ENCODE data around the gene TNFRSF11A. TPM values are rescaled to one million over a fixed set of nuclear protein-coding genes. Genes with fewer than 3 reads are reported as not detected.

Gene TNFRSF11A
- total RNA-seq: 10 to 100 TPM; 26.8 to 41.9 TPM

DNA sequence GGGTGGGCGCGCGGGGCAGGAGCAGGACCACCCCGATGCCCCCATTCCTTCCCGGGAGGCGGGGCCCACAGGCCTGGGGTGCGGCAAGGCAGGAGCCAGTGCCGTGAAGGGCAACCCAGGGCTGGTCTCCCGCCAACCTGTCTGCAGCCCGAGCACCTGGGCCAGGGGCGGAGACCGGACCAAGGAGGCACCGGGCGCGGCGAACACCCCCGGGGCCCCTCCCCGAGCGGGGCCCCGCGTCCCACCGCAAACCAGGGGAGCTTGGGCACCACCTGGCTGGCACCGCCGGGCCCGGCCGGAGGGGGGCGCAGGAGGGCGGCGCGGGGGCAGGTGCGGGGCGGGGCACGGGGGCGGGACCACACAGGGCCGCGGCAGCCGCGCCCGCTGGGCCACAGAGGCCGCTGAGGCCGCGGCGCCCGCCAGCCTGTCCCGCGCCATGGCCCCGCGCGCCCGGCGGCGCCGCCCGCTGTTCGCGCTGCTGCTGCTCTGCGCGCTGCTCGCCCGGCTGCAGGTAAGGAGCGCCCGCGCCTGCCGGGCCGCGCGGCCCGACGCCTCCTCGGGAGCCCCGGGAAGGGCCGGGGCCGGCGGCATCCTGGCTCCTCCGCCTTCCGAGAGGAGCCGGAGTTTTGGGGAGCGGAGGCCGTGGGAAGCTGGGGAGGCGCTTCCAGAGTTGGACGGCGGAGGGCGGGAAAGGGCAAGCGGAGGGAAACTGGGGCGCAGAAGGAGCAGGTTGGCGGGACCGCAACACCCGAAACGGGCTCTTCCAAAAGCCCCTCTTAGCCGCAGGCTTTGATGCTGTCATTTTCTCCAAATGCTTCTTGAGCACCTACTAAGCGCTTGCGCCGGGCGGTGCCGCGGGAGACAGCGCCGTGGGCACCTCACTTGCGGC, at the start of gene TNFRSF11A:
TSS of gene TNFRSF11A (plus strand) at position 394 of the 889 bp plus-strand sequence. CDS start at position 437, 43 bp downstream.
- Mint-ChIP-seq H3K4me1 (peaks cover 33% of the 10 kb centered on the region), H3K9me3 (no peaks in the 10 kb centered on the region), H3K4me3 (peak within 1 kb of the TSS; percentile 85), H3K36me3 (ENCODE audit: low read depth) (peaks cover 20% of the 10 kb centered on the region), H3K27me3 (peaks cover 43% of the 10 kb centered on the region), H3K27ac (peak within 1 kb of the TSS; percentile 67)
- peak; percentile 70 for ATAC-seq (replicated peaks)

- Mint-ChIP-seq H3K4me1 (peaks cover 12% of the 10 kb centered on the region), H3K9me3 (no peaks in the 10 kb centered on the region), H3K4me3 (no peak overlapping the region), H3K36me3 (ENCODE audit: low read depth) (peaks cover 68% of the 10 kb centered on the region), H3K27ac (peak overlapping the region; percentile 49), H3K27me3 (no peaks in the 10 kb centered on the region)
- peak; percentile 18 for ATAC-seq (replicated peaks)
Measured at GRCh38 chr18:62277045-62277444, 48.1 kb upstream of the TNFRSF11A start.

GRCh38 chr18:62279561-62279960, 45.5 kb upstream of the TNFRSF11A start:
- Mint-ChIP-seq H3K9me3 (no peaks in the 10 kb centered on the region), H3K4me1 (peaks cover 12% of the 10 kb centered on the region), H3K36me3 (ENCODE audit: low read depth) (peaks cover 58% of the 10 kb centered on the region)

GRCh38 chr18:62280058-62280457, 45.1 kb upstream of the TNFRSF11A start:
- Mint-ChIP-seq H3K27ac (no peak overlapping the region), H3K36me3 (ENCODE audit: low read depth) (peaks cover 53% of the 10 kb centered on the region)
- peak; percentile 31 for ATAC-seq (replicated peaks)

More at GRCh38 chr18:62279561-62279960, 45.5 kb upstream of the TNFRSF11A start:
- Mint-ChIP-seq H3K4me3 (no peak overlapping the region), H3K27ac (no peak overlapping the region), H3K27me3 (no peaks in the 10 kb centered on the region)
- no peak for ATAC-seq (replicated peaks)

GRCh38 chr18:62280786-62281185, 44.3 kb upstream of the TNFRSF11A start:
- no peaks in the 10 kb centered on the region for H3K9me3 Mint-ChIP-seq
- H3K4me3 Mint-ChIP-seq: no peak overlapping the region
- peaks cover 18% of the 10 kb centered on the region for H3K4me1 Mint-ChIP-seq
- H3K36me3 Mint-ChIP-seq (ENCODE audit: low read depth): peaks cover 46% of the 10 kb centered on the region
- peak overlapping the region; percentile 39 for H3K27ac Mint-ChIP-seq
- ATAC-seq (replicated peaks): no peak
- no peaks in the 10 kb centered on the region for H3K27me3 Mint-ChIP-seq

More at GRCh38 chr18:62280058-62280457, 45.1 kb upstream of the TNFRSF11A start:
- no peak overlapping the region for H3K4me3 Mint-ChIP-seq
- no peaks in the 10 kb centered on the region for H3K27me3 Mint-ChIP-seq
- H3K4me1 Mint-ChIP-seq: peaks cover 12% of the 10 kb centered on the region
- H3K9me3 Mint-ChIP-seq: no peaks in the 10 kb centered on the region

DNA sequence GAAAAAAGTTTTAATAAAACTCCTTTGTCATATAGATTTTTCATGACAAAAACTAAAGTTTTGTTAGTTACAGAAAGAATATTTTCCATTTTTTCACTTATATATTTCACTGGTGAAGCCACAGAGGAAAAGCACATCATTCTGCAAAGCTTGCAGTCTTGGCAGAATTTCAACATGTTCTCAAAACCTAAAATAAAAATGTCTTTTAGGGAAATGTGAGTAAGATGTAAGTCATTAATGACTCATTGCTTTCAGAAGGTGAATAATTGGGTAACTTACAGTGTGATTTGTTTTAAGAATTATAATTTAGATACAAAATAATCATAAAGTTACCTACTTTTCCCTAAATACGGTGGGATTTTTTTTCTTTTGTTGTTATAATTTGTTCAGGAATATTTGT, 43.4 kb upstream of the TNFRSF11A start:
- no peaks in the 10 kb centered on the region for H3K9me3 Mint-ChIP-seq
- no peaks in the 10 kb centered on the region for H3K27me3 Mint-ChIP-seq
- peak; percentile 65 for ATAC-seq (replicated peaks)
- peaks cover 38% of the 10 kb centered on the region for H3K36me3 Mint-ChIP-seq (ENCODE audit: low read depth)
- no peak overlapping the region for H3K4me3 Mint-ChIP-seq
- peaks cover 20% of the 10 kb centered on the region for H3K4me1 Mint-ChIP-seq
- H3K27ac Mint-ChIP-seq: peak overlapping the region; percentile 61

DNA sequence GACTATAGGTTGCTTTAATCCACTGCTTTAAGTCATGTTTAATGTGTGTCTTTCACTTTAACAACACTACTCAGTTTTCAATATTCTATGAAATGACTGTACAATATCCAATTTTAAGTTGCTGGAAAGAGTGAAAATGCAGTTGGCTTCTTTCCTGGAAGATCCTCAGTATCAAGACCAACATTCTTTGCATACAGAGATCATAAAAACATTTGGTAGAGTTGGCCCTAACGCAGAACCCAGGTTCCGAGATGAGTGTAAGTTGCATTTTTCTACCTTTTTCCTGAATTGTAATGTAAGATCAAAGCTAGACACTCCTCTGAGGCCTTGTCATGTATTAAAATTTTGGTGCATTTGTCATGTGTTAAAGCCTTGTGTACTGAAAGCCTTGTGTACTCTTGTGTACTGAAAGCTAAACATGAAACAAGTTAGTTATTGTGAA, 42.9 kb upstream of the TNFRSF11A start:
- H3K36me3 Mint-ChIP-seq (ENCODE audit: low read depth): peaks cover 33% of the 10 kb centered on the region
- peak overlapping the region; percentile 27 for H3K4me3 Mint-ChIP-seq
- no peaks in the 10 kb centered on the region for H3K27me3 Mint-ChIP-seq
- H3K9me3 Mint-ChIP-seq: no peaks in the 10 kb centered on the region
- peaks cover 16% of the 10 kb centered on the region for H3K4me1 Mint-ChIP-seq
- ATAC-seq (replicated peaks): peak; percentile 81
- peak overlapping the region; percentile 61 for H3K27ac Mint-ChIP-seq

DNA sequence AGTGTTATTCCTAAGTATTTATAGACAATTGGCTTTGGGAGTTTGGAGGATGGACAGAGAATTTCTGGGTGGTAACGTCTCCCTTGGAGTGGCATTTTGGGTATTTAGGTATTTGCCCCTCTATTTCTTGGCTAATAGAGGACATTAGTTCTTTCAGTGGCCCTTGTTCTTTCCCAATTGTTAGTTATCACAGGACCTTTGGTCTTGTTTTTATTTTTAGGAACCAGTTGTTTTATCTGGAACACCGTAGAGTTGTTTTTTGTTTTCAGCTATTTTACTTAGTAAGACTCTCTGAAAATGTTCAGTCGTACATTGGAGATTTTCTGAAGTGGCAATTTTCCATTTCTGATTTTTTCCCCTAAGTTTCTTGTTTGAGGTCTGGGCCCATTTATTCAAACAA, 40.5 kb upstream of the TNFRSF11A start:
- Mint-ChIP-seq H3K4me3 (no peak overlapping the region), H3K9me3 (no peaks in the 10 kb centered on the region), H3K27ac (no peak overlapping the region), H3K36me3 (ENCODE audit: low read depth) (peaks cover 16% of the 10 kb centered on the region), H3K27me3 (no peaks in the 10 kb centered on the region), H3K4me1 (peaks cover 27% of the 10 kb centered on the region)
- ATAC-seq (replicated peaks): no peak

- Mint-ChIP-seq H3K4me3 (no peak overlapping the region), H3K27me3 (no peaks in the 10 kb centered on the region), H3K36me3 (ENCODE audit: low read depth) (peaks cover 9% of the 10 kb centered on the region), H3K27ac (peak overlapping the region; percentile 54), H3K4me1 (peaks cover 27% of the 10 kb centered on the region), H3K9me3 (no peaks in the 10 kb centered on the region)
- no peak for ATAC-seq (replicated peaks)
Measured at GRCh38 chr18:62285281-62285680, 39.8 kb upstream of the TNFRSF11A start.

DNA sequence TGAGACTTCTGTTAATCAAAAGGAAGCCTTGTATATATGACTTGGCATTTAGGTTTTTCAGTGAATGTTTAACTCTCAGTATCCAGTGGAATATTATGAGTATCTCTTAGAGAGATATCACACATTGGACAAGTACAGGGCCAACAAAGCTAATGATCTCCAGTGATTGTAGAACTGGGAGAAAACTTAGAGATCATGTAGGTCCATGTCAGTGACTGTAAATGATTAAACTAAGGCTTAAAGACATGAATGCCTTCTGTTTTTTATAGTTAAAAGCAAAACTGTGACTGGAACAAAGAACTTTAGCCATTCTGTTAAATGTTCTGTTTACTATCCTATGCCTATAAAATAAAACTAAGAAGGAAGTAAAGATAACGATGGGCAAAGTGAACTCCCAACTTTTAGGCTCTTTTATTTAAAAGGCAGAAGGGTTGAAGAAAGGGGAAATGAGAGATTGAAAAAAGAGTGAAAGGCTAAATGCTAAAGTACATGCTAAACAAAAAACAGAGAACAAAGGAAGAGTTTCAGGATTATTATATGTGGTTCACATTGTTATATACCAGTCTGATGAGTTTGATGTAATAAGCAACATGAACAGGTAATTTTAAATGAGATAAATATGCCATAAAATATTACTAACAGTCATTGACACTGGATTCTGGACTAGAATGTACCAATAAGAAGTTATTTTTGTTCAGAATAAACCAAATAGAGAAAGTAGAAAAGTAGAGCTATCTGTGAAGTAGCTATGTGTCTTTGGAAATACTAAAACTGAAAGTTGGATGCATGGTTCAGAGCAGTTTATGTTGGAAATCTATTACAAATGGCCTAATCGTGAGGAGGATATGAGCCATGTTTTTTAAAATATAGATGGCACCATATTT, 37.1 kb upstream of the TNFRSF11A start:
- no peaks in the 10 kb centered on the region for H3K9me3 Mint-ChIP-seq
- H3K27me3 Mint-ChIP-seq: no peaks in the 10 kb centered on the region
- no peaks in the 10 kb centered on the region for H3K36me3 Mint-ChIP-seq (ENCODE audit: low read depth)
- H3K4me3 Mint-ChIP-seq: no peak overlapping the region
- ATAC-seq (replicated peaks): no peak
- peak overlapping the region; percentile 65 for H3K27ac Mint-ChIP-seq
- peaks cover 20% of the 10 kb centered on the region for H3K4me1 Mint-ChIP-seq

DNA sequence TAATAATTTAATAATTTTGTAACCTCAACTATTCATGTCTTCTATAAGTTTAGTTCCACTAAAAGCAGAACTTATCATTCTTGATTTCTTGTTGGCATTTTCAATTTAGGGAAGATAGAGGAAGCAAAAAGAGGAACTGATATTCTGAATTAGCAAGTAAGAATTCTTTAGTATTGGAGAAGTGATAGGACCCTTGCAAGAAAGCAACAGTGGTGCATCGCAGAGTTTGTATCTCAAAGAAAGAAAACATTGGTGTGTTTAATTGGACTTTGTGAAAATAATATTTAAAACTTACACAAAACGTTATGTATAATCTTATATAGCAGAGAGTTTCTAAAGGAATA, 36.5 kb upstream of the TNFRSF11A start:
- Mint-ChIP-seq H3K4me3 (no peak overlapping the region), H3K9me3 (no peaks in the 10 kb centered on the region), H3K4me1 (peaks cover 20% of the 10 kb centered on the region), H3K36me3 (ENCODE audit: low read depth) (no peaks in the 10 kb centered on the region), H3K27ac (no peak overlapping the region), H3K27me3 (no peaks in the 10 kb centered on the region)
- no peak for ATAC-seq (replicated peaks)

GRCh38 chr18:62289047-62289446, 36.1 kb upstream of the TNFRSF11A start:
- peak overlapping the region; percentile 54 for H3K27ac Mint-ChIP-seq
- H3K36me3 Mint-ChIP-seq (ENCODE audit: low read depth): no peaks in the 10 kb centered on the region
- no peaks in the 10 kb centered on the region for H3K9me3 Mint-ChIP-seq
- ATAC-seq (replicated peaks): peak; percentile 95
- no peak overlapping the region for H3K4me3 Mint-ChIP-seq
- H3K4me1 Mint-ChIP-seq: peaks cover 20% of the 10 kb centered on the region
- no peaks in the 10 kb centered on the region for H3K27me3 Mint-ChIP-seq

DNA sequence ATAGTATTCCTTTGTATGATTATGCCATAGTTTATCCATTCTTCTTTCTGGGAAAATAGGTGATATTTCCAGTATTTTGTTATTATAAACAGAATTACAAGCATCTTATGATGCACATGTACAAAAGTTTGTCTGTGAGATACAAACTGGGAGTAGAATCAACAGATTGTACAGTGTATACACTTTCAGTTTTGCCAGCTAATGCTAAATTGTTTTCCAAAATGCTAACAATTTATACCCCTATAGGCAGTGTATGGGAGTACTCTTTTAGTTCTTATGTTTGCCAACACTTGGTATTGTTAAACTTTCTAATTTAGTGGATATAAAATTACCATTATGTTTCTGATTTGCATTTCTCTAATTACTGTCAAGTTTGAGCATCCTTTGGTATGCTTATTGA, 31.0 kb upstream of the TNFRSF11A start:
- H3K27ac Mint-ChIP-seq: no peak overlapping the region
- no peak for ATAC-seq (replicated peaks)
- no peaks in the 10 kb centered on the region for H3K27me3 Mint-ChIP-seq
- H3K36me3 Mint-ChIP-seq (ENCODE audit: low read depth): peaks cover 36% of the 10 kb centered on the region
- H3K4me1 Mint-ChIP-seq: peaks cover 4% of the 10 kb centered on the region
- H3K4me3 Mint-ChIP-seq: no peak overlapping the region
- no peaks in the 10 kb centered on the region for H3K9me3 Mint-ChIP-seq

DNA sequence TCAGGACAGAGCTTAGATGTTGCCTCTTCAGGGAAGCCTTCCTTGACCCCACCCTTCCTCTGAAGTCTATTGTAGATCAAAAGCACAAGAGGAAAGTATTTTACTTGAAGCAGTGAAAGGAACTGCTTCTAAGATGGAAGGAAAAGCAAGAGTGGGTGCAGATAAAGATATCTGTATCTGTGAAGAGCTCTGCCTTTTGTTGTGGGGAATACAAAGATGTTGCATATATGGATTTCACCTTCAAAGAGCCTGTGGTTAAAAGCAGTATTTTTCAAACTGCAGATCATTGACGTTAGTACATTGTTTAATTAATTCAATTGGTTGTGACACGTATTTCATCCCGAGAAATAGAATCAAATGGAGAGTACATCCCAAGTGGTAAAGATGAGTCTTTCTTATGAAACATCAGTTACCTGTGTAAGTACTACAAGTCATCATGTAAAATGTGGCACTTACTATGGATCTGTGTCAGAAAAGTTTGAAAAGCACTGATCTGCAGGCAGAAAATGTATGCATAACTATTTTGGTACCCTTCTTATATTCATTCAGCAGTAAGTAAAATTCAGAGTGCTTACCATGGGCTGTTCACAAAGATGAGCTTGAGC, 24.6 kb upstream of the TNFRSF11A start:
- Mint-ChIP-seq H3K9me3 (no peaks in the 10 kb centered on the region), H3K4me3 (no peak overlapping the region), H3K4me1 (peaks cover 6% of the 10 kb centered on the region), H3K36me3 (ENCODE audit: low read depth) (peaks cover 87% of the 10 kb centered on the region), H3K27me3 (no peaks in the 10 kb centered on the region), H3K27ac (no peak overlapping the region)
- no peak for ATAC-seq (replicated peaks)
